ENCODE measurements around the gene ATP8A2. TPM values are rescaled to one million over a fixed set of nuclear protein-coding genes. Genes with fewer than 3 reads are reported as not detected.

ATP8A2 gene
- total RNA-seq, 2 experiments from 2014 or later: not detected

GRCh38 chr13:25776722-25777121 lies 404.9 kb downstream of the ATP8A2 start:
- CTCF ChIA-PET (ENCODE audit: unreplicated experiment): no interaction called here

GRCh38 chr13:25777509-25777908 lies 405.7 kb downstream of the ATP8A2 start:
- Histone ChIP-seq H3K27ac (ENCODE audit: low read depth, low read length, poor library complexity, severe bottlenecking) (peak overlapping the region; percentile 37), H3K9me2 (ENCODE audit: insufficient read depth, low read length) (no peaks in the 10 kb centered on the region), H4K20me1 (ENCODE audit: insufficient read depth, low read length) (no peaks in the 10 kb centered on the region), H3K36me3 (ENCODE audit: insufficient read depth, low read length) (no peaks in the 10 kb centered on the region), H3K4me1 (ENCODE audit: insufficient read depth, low read length, poor library complexity, severe bottlenecking) (peaks cover 41% of the 10 kb centered on the region), H3K4me3 (ENCODE audit: low read depth, low read length, poor library complexity, severe bottlenecking) (peak overlapping the region; percentile 54), H3K9me3 (ENCODE audit: low read length) (no peaks in the 10 kb centered on the region), H3K4me2 (ENCODE audit: low read length) (peak overlapping the region; percentile 79), H3K79me2 (ENCODE audit: insufficient read depth, low read depth, low read length) (no peaks in the 10 kb centered on the region), H2AFZ (ENCODE audit: low read length) (no peak overlapping the region)
- intact Hi-C loops (cut with micrococcal nuclease; ENCODE audit: unreplicated experiment): no loop called here
- CTCF ChIA-PET (ENCODE audit: unreplicated experiment): no interaction called here
- no peak for TF ChIP-seq EZH2phosphoT487 (IDR thresholded peaks at IDR 0.05; ENCODE audit: borderline replicate concordance, low read depth, low read length)
- TF ChIP-seq, protein P1, sequence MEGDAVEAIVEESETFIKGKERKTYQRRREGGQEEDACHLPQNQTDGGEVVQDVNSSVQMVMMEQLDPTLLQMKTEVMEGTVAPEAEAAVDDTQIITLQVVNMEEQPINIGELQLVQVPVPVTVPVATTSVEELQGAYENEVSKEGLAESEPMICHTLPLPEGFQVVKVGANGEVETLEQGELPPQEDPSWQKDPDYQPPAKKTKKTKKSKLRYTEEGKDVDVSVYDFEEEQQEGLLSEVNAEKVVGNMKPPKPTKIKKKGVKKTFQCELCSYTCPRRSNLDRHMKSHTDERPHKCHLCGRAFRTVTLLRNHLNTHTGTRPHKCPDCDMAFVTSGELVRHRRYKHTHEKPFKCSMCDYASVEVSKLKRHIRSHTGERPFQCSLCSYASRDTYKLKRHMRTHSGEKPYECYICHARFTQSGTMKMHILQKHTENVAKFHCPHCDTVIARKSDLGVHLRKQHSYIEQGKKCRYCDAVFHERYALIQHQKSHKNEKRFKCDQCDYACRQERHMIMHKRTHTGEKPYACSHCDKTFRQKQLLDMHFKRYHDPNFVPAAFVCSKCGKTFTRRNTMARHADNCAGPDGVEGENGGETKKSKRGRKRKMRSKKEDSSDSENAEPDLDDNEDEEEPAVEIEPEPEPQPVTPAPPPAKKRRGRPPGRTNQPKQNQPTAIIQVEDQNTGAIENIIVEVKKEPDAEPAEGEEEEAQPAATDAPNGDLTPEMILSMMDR (conservative IDR thresholded peaks at IDR 0.05; ENCODE audit: low read length): no peak
- POLR2A ChIA-PET: no interaction called here
- BruUV-seq (replicated peaks): no TSS peak
- DNase-seq (ENCODE audit: low spot score): no peak

More at GRCh38 chr13:25776722-25777121, 404.9 kb downstream of the ATP8A2 start:
- Histone ChIP-seq H3K9me2 (ENCODE audit: insufficient read depth, low read length) (no peaks in the 10 kb centered on the region), H3K4me1 (ENCODE audit: insufficient read depth, low read length, poor library complexity, severe bottlenecking) (peaks cover 41% of the 10 kb centered on the region), H3K27ac (ENCODE audit: low read depth, low read length, poor library complexity, severe bottlenecking) (no peak overlapping the region), H3K79me2 (ENCODE audit: insufficient read depth, low read depth, low read length) (no peaks in the 10 kb centered on the region), H3K4me2 (ENCODE audit: low read length) (no peak overlapping the region), H3K36me3 (ENCODE audit: insufficient read depth, low read length) (no peaks in the 10 kb centered on the region), H3K4me3 (ENCODE audit: low read depth, low read length, poor library complexity, severe bottlenecking) (no peak overlapping the region), H2AFZ (ENCODE audit: low read length) (0 out of 2 replicates have a peak overlapping the region, but pooled peaks have one; percentile 11), H4K20me1 (ENCODE audit: insufficient read depth, low read length) (no peaks in the 10 kb centered on the region), H3K9me3 (ENCODE audit: low read length) (no peaks in the 10 kb centered on the region)
- no peak for DNase-seq (ENCODE audit: low spot score)
- intact Hi-C loops (cut with micrococcal nuclease; ENCODE audit: unreplicated experiment): no loop called here
- POLR2A ChIA-PET: interaction anchor here (0.6 kb wide), 1 partner anchor 101 kb away, joined by 3 read pairs; no protein-coding TSS in a partner anchor
- TF ChIP-seq, protein P1 (conservative IDR thresholded peaks at IDR 0.05; ENCODE audit: low read length): no peak
- no peak for TF ChIP-seq EZH2phosphoT487 (IDR thresholded peaks at IDR 0.05; ENCODE audit: borderline replicate concordance, low read depth, low read length)
- BruUV-seq (replicated peaks): no TSS peak

GRCh38 chr13:25778365-25778764 lies 406.6 kb downstream of the ATP8A2 start:
- DNase-seq (ENCODE audit: low spot score): peak; percentile 75
- H2AFZ ChIP-seq (ENCODE audit: low read length): peak overlapping the region; percentile 72; the same call in 1 of the 2 replicates
- ChIA-PET CTCF (ENCODE audit: unreplicated experiment) (no interaction called here), POLR2A (interaction anchor here (0.6 kb wide), 2 partner anchors 22 to 444 kb away, joined by 3 to 4 read pairs; no protein-coding TSS in a partner anchor)
- no peaks in the 10 kb centered on the region for H4K20me1 ChIP-seq (ENCODE audit: insufficient read depth, low read length)
- H3K4me1 ChIP-seq (ENCODE audit: insufficient read depth, low read length, poor library complexity, severe bottlenecking): peaks cover 41% of the 10 kb centered on the region
- H3K9me2 ChIP-seq (ENCODE audit: insufficient read depth, low read length): no peaks in the 10 kb centered on the region
- no peaks in the 10 kb centered on the region for H3K9me3 ChIP-seq (ENCODE audit: low read length)
- peak overlapping the region; percentile 79 for H3K4me2 ChIP-seq (ENCODE audit: low read length)
- no peaks in the 10 kb centered on the region for H3K36me3 ChIP-seq (ENCODE audit: insufficient read depth, low read length)
- H3K27ac ChIP-seq (ENCODE audit: low read depth, low read length, poor library complexity, severe bottlenecking): peak overlapping the region; percentile 37
- H3K4me3 ChIP-seq (ENCODE audit: low read depth, low read length, poor library complexity, severe bottlenecking): peak overlapping the region; percentile 54
- no TSS peak for BruUV-seq (replicated peaks)
- TF ChIP-seq EZH2phosphoT487 (IDR thresholded peaks at IDR 0.05; ENCODE audit: borderline replicate concordance, low read depth, low read length): no peak
- TF ChIP-seq, protein P1 (conservative IDR thresholded peaks at IDR 0.05; ENCODE audit: low read length): no peak
- H3K79me2 ChIP-seq (ENCODE audit: insufficient read depth, low read depth, low read length): no peaks in the 10 kb centered on the region
- intact Hi-C loops (cut with micrococcal nuclease; ENCODE audit: unreplicated experiment): no loop called here

All from OCI-LY7 (cell line).